SJSA1 (cell line): Measurements from ENCODE around the gene GRAMD2B. TPM values are rescaled to one million over a fixed set of nuclear protein-coding genes. Genes with fewer than 3 reads are reported as not detected.
"Not testable (repeated sequence)": the region's sequence is repeated elsewhere in the genome, so short reads cannot be mapped to it uniquely, and the experiment has no call there.

Source experiments
- DNase-seq, 2 experiments: peaks; one replicate each; pipeline ENCODE4 v3.0.0-alpha.2; 2015 to 2020; ENCODE audit warnings: low spot score in 2 of 2, low read depth in 1 of 2
- H3K27ac ChIP-seq: fragments of 250-450 bp; sonication (Bioruptor Pico); 2 replicates; pipeline ENCODE4 v1.5.1; 2020; ENCODE audit warnings: mild to moderate bottlenecking, moderate library complexity
- H3K27me3 ChIP-seq: fragments of 250-450 bp; sonication (Bioruptor Pico); replicated peaks from 2 replicates; pipeline ENCODE4 v1.5.1; 2020; ENCODE audit warnings: mild to moderate bottlenecking, moderate library complexity
- H3K36me3 ChIP-seq: fragments of 250-450 bp; sonication (Bioruptor Pico); 2 replicates; pipeline ENCODE4 v1.5.1; 2020; ENCODE audit warnings: mild to moderate bottlenecking
- H3K4me1 ChIP-seq: fragments of 250-450 bp; sonication (Bioruptor Pico); replicated peaks from 2 replicates; pipeline ENCODE4 v1.6.1; 2021; ENCODE audit warnings: mild to moderate bottlenecking
- H3K4me3 ChIP-seq: fragments of 250-450 bp; sonication (Bioruptor Pico); 2 replicates; pipeline ENCODE4 v1.5.1; 2020; ENCODE audit warnings: mild to moderate bottlenecking
- H3K9me3 ChIP-seq: fragments of 250-450 bp; sonication (Bioruptor Pico); replicated peaks from 2 replicates; pipeline ENCODE4 v1.5.1; 2020; ENCODE audit warnings: mild to moderate bottlenecking
- total RNA-seq: library from RNA; depleted of rRNA; stranded (reverse); fragments of >200 nt; shearing (Covaris generic); gene quantifications from 2 replicates; pipeline ENCODE4 v1.2.3, GENCODE V29; 2014

GRAMD2B gene
- total RNA-seq, 1 experiment from 2014 or later = 25.5 TPM

DNA sequence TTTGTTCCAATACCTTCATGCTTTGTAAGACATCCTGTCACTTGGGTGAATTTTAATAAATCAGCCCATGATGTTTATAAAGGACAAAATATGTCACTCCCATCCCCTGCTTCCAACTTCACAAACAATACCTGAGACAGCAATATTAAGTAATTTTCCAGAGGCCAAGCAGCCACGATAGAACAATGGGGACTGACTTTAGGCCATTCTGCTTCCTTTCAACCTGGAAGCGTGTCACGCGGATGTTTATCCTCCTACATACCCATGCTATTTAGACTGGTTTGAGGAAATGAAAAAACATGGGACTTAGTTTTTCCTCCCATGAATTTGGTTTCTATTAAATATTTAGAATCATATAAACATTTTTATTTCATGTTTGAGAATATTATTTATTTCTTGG lies 82.9 kb downstream of the GRAMD2B start:
- DNase-seq = no peak
- H3K4me3 ChIP-seq = no peak overlapping the region
- H3K4me1 ChIP-seq = peaks cover 15% of the 10 kb centered on the region
- H3K27me3 ChIP-seq = no peaks in the 10 kb centered on the region
- H3K27ac ChIP-seq = no peak overlapping the region
- no peaks in the 10 kb centered on the region for H3K9me3 ChIP-seq
- no peaks in the 10 kb centered on the region for H3K36me3 ChIP-seq

GRCh38 chr5:126508251-126508961 lies 85.2 kb downstream of the GRAMD2B start:
- H3K27ac ChIP-seq = no peak overlapping the region
- no peak overlapping the region for H3K4me3 ChIP-seq
- no peak for DNase-seq

DNA sequence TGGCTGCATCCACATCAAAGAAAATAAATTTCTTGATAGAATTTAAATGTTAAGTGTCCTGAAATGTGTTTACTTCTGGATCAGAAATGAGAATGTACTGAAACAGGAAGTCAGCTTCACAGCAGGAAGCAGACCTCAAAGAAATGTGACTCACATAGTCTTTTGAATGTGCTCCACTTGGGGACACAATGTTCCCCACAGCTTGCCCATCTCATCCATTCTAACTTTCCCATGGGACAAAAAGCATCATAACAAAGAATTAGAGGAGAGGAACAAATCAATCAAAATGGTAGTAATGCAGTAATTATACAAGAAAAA lies 85.7 kb downstream of the GRAMD2B start:
- H3K27ac ChIP-seq = no peak overlapping the region

More at GRCh38 chr5:126508251-126508961, 85.2 kb downstream of the GRAMD2B start:
- Histone ChIP-seq H3K9me3 (no peaks in the 10 kb centered on the region), H3K4me1 (peaks cover 14% of the 10 kb centered on the region), H3K27me3 (no peaks in the 10 kb centered on the region), H3K36me3 (no peaks in the 10 kb centered on the region)

GRCh38 chr5:126509339-126509738 lies 86.1 kb downstream of the GRAMD2B start:
- Histone ChIP-seq H3K4me1 (peaks cover 12% of the 10 kb centered on the region), H3K9me3 (no peaks in the 10 kb centered on the region), H3K4me3 (no peak overlapping the region), H3K27ac (no peak overlapping the region), H3K36me3 (no peaks in the 10 kb centered on the region), H3K27me3 (no peaks in the 10 kb centered on the region)
- no peak for DNase-seq

More for the DNA sequence above, 85.7 kb downstream of the GRAMD2B start:
- peak in 1 of 2 experiments; percentile 18 for DNase-seq
- H3K36me3 ChIP-seq = no peaks in the 10 kb centered on the region
- H3K27me3 ChIP-seq = no peaks in the 10 kb centered on the region
- H3K4me3 ChIP-seq = no peak overlapping the region
- no peaks in the 10 kb centered on the region for H3K9me3 ChIP-seq
- peaks cover 10% of the 10 kb centered on the region for H3K4me1 ChIP-seq

DNA sequence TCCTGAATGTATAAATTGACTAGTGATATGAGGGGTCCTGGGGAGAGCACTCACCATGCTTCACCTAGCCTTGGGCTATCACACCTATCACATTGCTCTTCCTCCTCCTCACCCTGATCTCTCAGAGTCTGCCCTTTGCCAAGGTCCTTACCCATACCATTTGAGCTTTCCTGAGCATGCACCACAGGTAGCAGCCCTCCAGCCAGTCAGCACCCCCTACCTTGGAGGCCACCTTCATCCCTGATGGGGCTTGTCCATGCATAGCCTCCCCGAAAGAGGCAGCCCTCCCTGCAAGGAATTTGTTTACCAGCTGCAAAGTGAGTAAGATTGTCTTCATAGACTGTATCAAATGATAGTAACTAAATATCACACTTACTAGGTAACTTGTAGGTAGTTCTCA lies 88.8 kb downstream of the GRAMD2B start:
- no peak for DNase-seq

DNA sequence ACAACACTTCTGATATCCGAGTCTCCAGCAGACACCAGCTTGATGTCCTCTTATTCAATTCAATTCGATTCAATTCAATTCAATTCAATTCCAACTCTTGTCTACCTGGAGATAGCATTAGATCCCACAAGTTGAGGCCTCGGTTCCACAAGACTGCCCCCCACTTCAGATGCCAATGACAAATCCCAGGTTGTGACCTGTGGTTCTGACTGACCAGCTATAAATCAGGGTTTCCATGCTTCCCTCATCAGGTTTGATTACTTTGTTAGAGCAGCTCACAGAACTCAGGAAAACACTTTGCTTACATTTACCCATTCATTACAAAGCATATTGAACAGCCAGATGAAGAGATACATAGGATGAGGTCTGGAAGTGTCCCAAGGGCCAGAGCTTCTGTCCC lies 89.2 kb downstream of the GRAMD2B start:
- H3K27me3 ChIP-seq = no peaks in the 10 kb centered on the region
- no peaks in the 10 kb centered on the region for H3K36me3 ChIP-seq
- no peak overlapping the region for H3K4me3 ChIP-seq
- DNase-seq = no peak
- no peak overlapping the region for H3K27ac ChIP-seq
- H3K9me3 ChIP-seq = no peaks in the 10 kb centered on the region
- peaks cover 27% of the 10 kb centered on the region for H3K4me1 ChIP-seq

More for the DNA sequence above, 88.8 kb downstream of the GRAMD2B start:
- Histone ChIP-seq H3K4me1 (peaks cover 27% of the 10 kb centered on the region), H3K27me3 (no peaks in the 10 kb centered on the region), H3K36me3 (no peaks in the 10 kb centered on the region), H3K4me3 (no peak overlapping the region), H3K27ac (no peak overlapping the region), H3K9me3 (no peaks in the 10 kb centered on the region)

DNA sequence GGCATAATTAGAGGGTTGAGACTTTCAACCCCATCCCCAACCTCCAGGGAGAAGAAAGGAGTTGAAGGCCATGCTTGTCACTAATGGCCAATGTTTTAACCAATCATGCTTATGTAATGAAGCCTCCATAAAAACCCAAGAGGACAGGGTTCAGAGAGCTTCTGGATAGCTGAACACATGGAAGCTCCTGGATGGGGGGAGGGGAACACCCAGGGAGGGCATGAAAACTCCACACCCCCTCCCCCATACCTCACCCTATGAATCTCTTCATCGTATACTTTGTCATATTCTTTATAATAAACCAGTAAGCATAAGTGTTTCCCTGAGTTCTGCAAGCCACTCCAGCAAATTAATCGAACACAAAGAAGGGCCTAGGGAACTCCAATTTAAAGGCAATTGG lies 90.1 kb downstream of the GRAMD2B start:
- peaks cover 27% of the 10 kb centered on the region for H3K4me1 ChIP-seq
- H3K27me3 ChIP-seq = no peaks in the 10 kb centered on the region
- no peak overlapping the region for H3K27ac ChIP-seq
- no peak overlapping the region for H3K4me3 ChIP-seq
- H3K36me3 ChIP-seq = no peaks in the 10 kb centered on the region
- no peaks in the 10 kb centered on the region for H3K9me3 ChIP-seq
- peak in 1 of 2 experiments; percentile 23 for DNase-seq

GRCh38 chr5:126513703-126514102 lies 90.5 kb downstream of the GRAMD2B start:
- Histone ChIP-seq H3K27ac (no peak overlapping the region), H3K27me3 (no peaks in the 10 kb centered on the region), H3K4me1 (peaks cover 26% of the 10 kb centered on the region), H3K9me3 (no peaks in the 10 kb centered on the region), H3K4me3 (no peak overlapping the region), H3K36me3 (no peaks in the 10 kb centered on the region)
- peak in 1 of 2 experiments; percentile 13 for DNase-seq

DNA sequence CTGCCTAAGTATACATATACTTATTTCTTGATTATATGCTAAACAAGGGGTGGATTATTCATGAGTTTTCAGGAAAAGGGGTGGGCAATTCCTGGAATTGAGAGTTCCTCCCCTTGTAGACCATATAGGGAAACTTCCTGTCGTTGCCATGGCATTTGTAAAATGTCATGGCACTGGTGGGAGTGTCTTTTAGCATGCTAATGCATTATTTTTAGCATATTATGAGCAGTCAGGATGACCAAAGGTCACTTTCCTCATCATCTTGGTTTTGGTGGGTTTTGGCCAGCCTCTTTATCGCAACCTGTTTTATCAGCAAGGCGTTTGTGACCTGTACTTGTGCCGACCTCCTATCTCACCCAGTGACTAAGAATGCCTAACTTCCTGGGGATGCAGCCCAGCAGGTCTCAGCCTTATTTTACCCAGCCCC lies 90.9 kb downstream of the GRAMD2B start:
- Histone ChIP-seq H3K27me3 (no peaks in the 10 kb centered on the region), H3K27ac (no peak overlapping the region), H3K9me3 (no peaks in the 10 kb centered on the region), H3K36me3 (no peaks in the 10 kb centered on the region), H3K4me3 (no peak overlapping the region), H3K4me1 (peaks cover 21% of the 10 kb centered on the region)
- peak in 1 of 2 experiments; percentile 29 for DNase-seq

DNA sequence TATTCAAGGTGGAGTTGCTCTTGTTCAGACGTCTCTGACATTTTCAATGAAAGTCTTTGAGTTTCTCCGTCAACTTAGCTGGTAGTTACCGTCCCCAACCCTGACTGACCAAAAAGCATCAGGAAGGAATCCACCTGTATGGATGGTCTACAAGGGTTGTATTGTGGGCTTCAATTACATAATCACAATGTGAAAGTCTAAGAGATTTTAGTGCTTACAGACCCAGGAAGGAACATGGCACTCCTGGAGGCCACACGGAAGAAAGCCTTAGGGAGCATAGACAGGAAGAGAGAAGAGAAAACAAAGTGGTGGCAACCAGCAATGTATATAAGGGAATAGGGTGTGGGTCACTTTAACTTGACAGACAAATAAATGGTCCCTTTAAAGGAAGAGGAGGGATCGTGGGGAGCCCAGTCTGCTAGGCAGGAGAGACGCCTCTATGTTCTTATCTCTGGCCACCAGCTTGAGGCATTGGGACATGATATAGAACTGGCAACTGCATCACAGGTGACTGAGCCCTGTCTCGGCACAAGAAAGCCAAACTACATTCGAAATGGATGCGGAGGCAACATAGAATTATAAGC lies 91.4 kb downstream of the GRAMD2B start:
- no peak overlapping the region for H3K4me3 ChIP-seq
- H3K4me1 ChIP-seq = peaks cover 22% of the 10 kb centered on the region
- H3K27ac ChIP-seq = no peak overlapping the region
- H3K36me3 ChIP-seq = no peaks in the 10 kb centered on the region
- DNase-seq = peak in 1 of 2 experiments; percentile 29
- H3K9me3 ChIP-seq = no peaks in the 10 kb centered on the region
- no peaks in the 10 kb centered on the region for H3K27me3 ChIP-seq

GRCh38 chr5:126515337-126515736 lies 92.1 kb downstream of the GRAMD2B start:
- H3K4me3 ChIP-seq = no peak overlapping the region
- H3K36me3 ChIP-seq = no peaks in the 10 kb centered on the region
- no peaks in the 10 kb centered on the region for H3K9me3 ChIP-seq
- peaks cover 28% of the 10 kb centered on the region for H3K4me1 ChIP-seq
- no peaks in the 10 kb centered on the region for H3K27me3 ChIP-seq
- DNase-seq = no peak
- H3K27ac ChIP-seq = peak overlapping the region; percentile 11

DNA sequence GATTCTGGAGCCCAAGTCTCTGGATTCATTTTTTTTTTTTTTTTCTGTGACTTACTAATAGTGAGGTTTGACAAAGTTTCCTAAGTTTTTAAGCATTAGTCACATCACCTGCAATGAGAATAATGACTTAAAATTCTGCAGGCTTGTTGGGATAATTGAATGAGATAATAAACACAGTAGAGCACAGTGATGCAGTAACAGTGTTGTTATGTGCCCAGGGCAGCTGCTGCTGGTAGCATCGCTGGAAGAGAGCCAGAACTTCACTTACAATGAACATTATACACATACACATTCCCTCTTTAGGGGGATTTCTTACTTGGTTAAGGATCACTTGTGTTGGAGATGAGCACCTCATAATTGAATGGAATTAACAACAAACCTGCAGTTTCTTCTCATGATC lies 92.9 kb downstream of the GRAMD2B start:
- peak overlapping the region; percentile 11 for H3K27ac ChIP-seq

DNA sequence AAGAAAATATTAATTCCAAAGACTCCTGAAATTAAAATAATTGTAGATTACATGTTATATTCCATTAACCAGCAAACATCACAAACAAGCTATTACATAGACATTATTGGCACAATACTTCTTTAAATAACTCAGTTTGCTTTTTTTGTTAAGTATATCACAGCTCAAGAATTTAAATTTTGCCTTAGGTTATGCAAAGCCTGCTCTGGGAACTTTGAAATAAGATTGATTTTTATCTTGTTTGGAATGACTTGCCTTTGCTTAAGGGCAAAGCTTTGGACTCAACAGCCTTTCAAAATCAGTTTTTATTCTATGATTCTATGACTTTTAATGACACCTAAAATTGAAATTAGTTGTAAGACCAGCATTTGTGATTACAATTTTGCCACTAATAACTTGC lies 93.6 kb downstream of the GRAMD2B start:
- peaks cover 36% of the 10 kb centered on the region for H3K4me1 ChIP-seq
- no peak for DNase-seq
- H3K36me3 ChIP-seq = no peaks in the 10 kb centered on the region
- no peaks in the 10 kb centered on the region for H3K9me3 ChIP-seq
- no peaks in the 10 kb centered on the region for H3K27me3 ChIP-seq
- H3K27ac ChIP-seq = no peak overlapping the region
- no peak overlapping the region for H3K4me3 ChIP-seq

More for the DNA sequence above, 92.9 kb downstream of the GRAMD2B start:
- H3K4me3 ChIP-seq = no peak overlapping the region
- peak; percentile 81 to 82 for DNase-seq
- peaks cover 29% of the 10 kb centered on the region for H3K4me1 ChIP-seq
- no peaks in the 10 kb centered on the region for H3K27me3 ChIP-seq
- no peaks in the 10 kb centered on the region for H3K36me3 ChIP-seq
- H3K9me3 ChIP-seq = no peaks in the 10 kb centered on the region

GRCh38 chr5:126519223-126519622 lies 96.0 kb downstream of the GRAMD2B start:
- H3K4me3 ChIP-seq, H3K27me3 ChIP-seq, H3K36me3 ChIP-seq, H3K9me3 ChIP-seq, DNase-seq, H3K27ac ChIP-seq: not testable (repeated sequence)
- H3K4me1 ChIP-seq = peaks cover 34% of the 10 kb centered on the region
